Measurements from ENCODE around the gene PLEKHO2. TPM values are rescaled to one million over a fixed set of nuclear protein-coding genes. Genes with fewer than 3 reads are reported as not detected.

Gene PLEKHO2
- total RNA-seq, 1 experiment from 2014 or later, result 2.0 TPM

- intact Hi-C loops (cut with micrococcal nuclease), result no loop called here
- Mint-ChIP-seq H3K27me3 (ENCODE audit: insufficient read depth, unreplicated experiment) (no peaks in the 10 kb centered on the region), H3K9me3 (ENCODE audit: unreplicated experiment) (no peaks in the 10 kb centered on the region), H3K27ac (ENCODE audit: low read depth, unreplicated experiment) (no peak overlapping the region), H3K4me3 (ENCODE audit: unreplicated experiment) (no peak overlapping the region), H3K36me3 (ENCODE audit: insufficient read depth, unreplicated experiment) (no peaks in the 10 kb centered on the region), H3K4me1 (ENCODE audit: insufficient read depth, unreplicated experiment) (no peaks in the 10 kb centered on the region)
- BruUV-seq (replicated peaks), result no TSS peak
- TF ChIP-seq CTCF (IDR thresholded peaks at IDR 0.05; ENCODE audit: unreplicated experiment), result no peak
- no peak for DNase-seq (ENCODE audit: unreplicated experiment)
- ChIA-PET POLR2A (no interaction called here), CTCF (interaction anchor here (0.5 to 1.1 kb wide), 2 partner anchors 48 to 80 kb away, joined by 3 read pairs; no protein-coding TSS in a partner anchor)
These were observed 74.0 kb downstream of the PLEKHO2 start for GRCh38 chr15:64915518-64916227.

- TF ChIP-seq CTCF (IDR thresholded peaks at IDR 0.05; ENCODE audit: unreplicated experiment), result no peak
- H3K27me3 Mint-ChIP-seq (ENCODE audit: insufficient read depth, unreplicated experiment), result no peaks in the 10 kb centered on the region
- H3K4me1 Mint-ChIP-seq (ENCODE audit: insufficient read depth, unreplicated experiment), result no peaks in the 10 kb centered on the region
- no peaks in the 10 kb centered on the region for H3K36me3 Mint-ChIP-seq (ENCODE audit: insufficient read depth, unreplicated experiment)
- no TSS peak for BruUV-seq (replicated peaks)
- intact Hi-C loops (cut with micrococcal nuclease), result no loop called here
- H3K27ac Mint-ChIP-seq (ENCODE audit: low read depth, unreplicated experiment), result no peak overlapping the region
- DNase-seq (ENCODE audit: unreplicated experiment), result no peak
- POLR2A ChIA-PET, result interaction anchor here (0.5 to 0.7 kb wide), 2 partner anchors 47 to 67 kb away, joined by 3 read pairs; no protein-coding TSS in a partner anchor
- no peak overlapping the region for H3K4me3 Mint-ChIP-seq (ENCODE audit: unreplicated experiment)
- no peaks in the 10 kb centered on the region for H3K9me3 Mint-ChIP-seq (ENCODE audit: unreplicated experiment)
- CTCF ChIA-PET, result interaction anchor here (0.5 kb wide), 1 partner anchor 49 kb away, joined by 3 read pairs; no protein-coding TSS in a partner anchor
These were observed 74.7 kb downstream of the PLEKHO2 start for GRCh38 chr15:64916365-64916764.

- peaks cover 6% of the 10 kb centered on the region for H3K4me1 Mint-ChIP-seq (ENCODE audit: insufficient read depth, unreplicated experiment)
- ChIA-PET CTCF (interaction anchor here (0.7 kb wide), 1 partner anchor 40 kb away, joined by 3 read pairs; no protein-coding TSS in a partner anchor), POLR2A (interaction anchor here (0.7 kb wide), 1 partner anchor 66 kb away, joined by 3 read pairs; no protein-coding TSS in a partner anchor)
- intact Hi-C loops (cut with micrococcal nuclease), result no loop called here
- H3K36me3 Mint-ChIP-seq (ENCODE audit: insufficient read depth, unreplicated experiment), result no peaks in the 10 kb centered on the region
- no peak overlapping the region for H3K27ac Mint-ChIP-seq (ENCODE audit: low read depth, unreplicated experiment)
- no peak for TF ChIP-seq CTCF (IDR thresholded peaks at IDR 0.05; ENCODE audit: unreplicated experiment)
- H3K4me3 Mint-ChIP-seq (ENCODE audit: unreplicated experiment), result no peak overlapping the region
- no TSS peak for BruUV-seq (replicated peaks)
- no peaks in the 10 kb centered on the region for H3K9me3 Mint-ChIP-seq (ENCODE audit: unreplicated experiment)
- H3K27me3 Mint-ChIP-seq (ENCODE audit: insufficient read depth, unreplicated experiment), result no peaks in the 10 kb centered on the region
- no peak for DNase-seq (ENCODE audit: unreplicated experiment)
These were observed 75.5 kb downstream of the PLEKHO2 start for GRCh38 chr15:64917211-64917610.

Other genes starting within 250 kb of the PLEKHO2 start
- gene RBPMS2, start 66.3 kb upstream of the PLEKHO2 start, total RNA-seq (2022), result 0.16 and 0.17 TPM in 2 replicates
- gene PIF1, start 16.3 kb upstream of the PLEKHO2 start, total RNA-seq (2022), result 8.1 and 13.4 TPM in 2 replicates
- gene ANKDD1A, start 70.0 kb downstream of the PLEKHO2 start, total RNA-seq (2022), result 0.16 and 0.66 TPM in 2 replicates
- 63.1 and 70.4 TPM in 2 replicates for gene SPG21, start 148.0 kb downstream of the PLEKHO2 start, total RNA-seq (2022)
- 14.9 and 15.9 TPM in 2 replicates for gene MTFMT, start 187.7 kb downstream of the PLEKHO2 start, total RNA-seq (2022)
- gene SLC51B, start 203.5 kb downstream of the PLEKHO2 start, total RNA-seq (2022), result not detected in 2 replicates
- gene RASL12, start 226.1 kb downstream of the PLEKHO2 start, total RNA-seq (2022), result not detected in 2 replicates
- not detected in 2 replicates for gene KBTBD13, start 234.8 kb downstream of the PLEKHO2 start, total RNA-seq (2022)

Data from MCF 10A (cell line).